ENCODE measurements around the gene SCUBE3.

SCUBE3 gene

GRCh38 chr6:35282472-35282871, 68.7 kb downstream of the SCUBE3 start:
- H3K4me3 ChIP-seq (replicated peaks; ENCODE audit: insufficient read depth, low read length) = no peak overlapping the region
- DNase-seq (ENCODE audit: low read depth in 1 of 2, low spot score in 1 of 2) = no peak
- H3K27me3 ChIP-seq (ENCODE audit: insufficient read depth, poor library complexity, severe bottlenecking) = no peaks in the 10 kb centered on the region
- no peak overlapping the region for H3K27ac ChIP-seq (replicated peaks)
- no peak for TF ChIP-seq CTCF (IDR thresholded peaks at IDR 0.05; ENCODE audit: insufficient read depth, low read length)
- TF ChIP-seq REST (IDR thresholded peaks at IDR 0.05; ENCODE audit: insufficient replicate concordance, low read depth) = no peak
- TF ChIP-seq SPI1 (IDR thresholded peaks at IDR 0.05; ENCODE audit: borderline replicate concordance, low read depth) = no peak
- TF ChIP-seq POLR2AphosphoS5 (IDR thresholded peaks at IDR 0.05; ENCODE audit: low read depth) = no peak
- no peak for TF ChIP-seq GABPA (IDR thresholded peaks at IDR 0.05; ENCODE audit: low read depth)

- Histone ChIP-seq H3K27me3 (ENCODE audit: insufficient read depth, poor library complexity, severe bottlenecking) (no peaks in the 10 kb centered on the region), H3K27ac (replicated peaks) (no peak overlapping the region), H3K4me3 (replicated peaks; ENCODE audit: insufficient read depth, low read length) (no peak overlapping the region)
- DNase-seq (ENCODE audit: low read depth in 1 of 2, low spot score in 1 of 2) = no peak
- TF ChIP-seq CTCF (IDR thresholded peaks at IDR 0.05; ENCODE audit: insufficient read depth, low read length) (no peak), POLR2AphosphoS5 (IDR thresholded peaks at IDR 0.05; ENCODE audit: low read depth) (no peak)
Measured at GRCh38 chr6:35283361-35283760, 69.6 kb downstream of the SCUBE3 start.

- no peak overlapping the region for H3K4me3 ChIP-seq (replicated peaks; ENCODE audit: insufficient read depth, low read length)
- TF ChIP-seq SPI1 (IDR thresholded peaks at IDR 0.05; ENCODE audit: borderline replicate concordance, low read depth) (no peak), POLR2AphosphoS5 (IDR thresholded peaks at IDR 0.05; ENCODE audit: low read depth) (no peak), REST (IDR thresholded peaks at IDR 0.05; ENCODE audit: insufficient replicate concordance, low read depth) (no peak), GABPA (IDR thresholded peaks at IDR 0.05; ENCODE audit: low read depth) (no peak), CTCF (IDR thresholded peaks at IDR 0.05; ENCODE audit: insufficient read depth, low read length) (no peak)
- no peak overlapping the region for H3K27ac ChIP-seq (replicated peaks)
- H3K27me3 ChIP-seq (ENCODE audit: insufficient read depth, poor library complexity, severe bottlenecking) = no peaks in the 10 kb centered on the region
- no peak for DNase-seq (ENCODE audit: low read depth in 1 of 2, low spot score in 1 of 2)
Measured at GRCh38 chr6:35287671-35288396, 74.1 kb downstream of the SCUBE3 start.

GRCh38 chr6:35288834-35289233, 75.1 kb downstream of the SCUBE3 start:
- H3K4me3 ChIP-seq (replicated peaks; ENCODE audit: insufficient read depth, low read length) = no peak overlapping the region
- no peaks in the 10 kb centered on the region for H3K27me3 ChIP-seq (ENCODE audit: insufficient read depth, poor library complexity, severe bottlenecking)
- no peak overlapping the region for H3K27ac ChIP-seq (replicated peaks)
- DNase-seq (ENCODE audit: low read depth in 1 of 2, low spot score in 1 of 2) = no peak
- TF ChIP-seq CTCF (IDR thresholded peaks at IDR 0.05; ENCODE audit: insufficient read depth, low read length) (no peak), GABPA (IDR thresholded peaks at IDR 0.05; ENCODE audit: low read depth) (no peak), REST (IDR thresholded peaks at IDR 0.05; ENCODE audit: insufficient replicate concordance, low read depth) (no peak), POLR2AphosphoS5 (IDR thresholded peaks at IDR 0.05; ENCODE audit: low read depth) (no peak), SPI1 (IDR thresholded peaks at IDR 0.05; ENCODE audit: borderline replicate concordance, low read depth) (no peak)

Measured in HL-60 (cell line).